Measurements from ENCODE around the gene KCNA5. TPM values are rescaled to one million over a fixed set of nuclear protein-coding genes. Genes with fewer than 3 reads are reported as not detected.

The KCNA5 gene
- total RNA-seq, 2 donors from 2014 or later = 0.33 to 2.6 TPM

- no peaks in the 10 kb centered on the region for H3K4me1 ChIP-seq
- no peaks in the 10 kb centered on the region for H3K9me3 ChIP-seq
- 55 to 62% methylated on average over 3 of the region's 3 CpGs for WGBS, 2 donors
- no peaks in the 10 kb centered on the region for H3K27me3 ChIP-seq
- H3K36me3 ChIP-seq (replicated peaks in 1 of 2; ENCODE audit: insufficient read depth in 1 of 2, low read depth in 2 of 2) = no peaks in the 10 kb centered on the region
- no peak overlapping the region for H3K27ac ChIP-seq
- intact Hi-C loops (cut with DNase I) = loop anchor here (10.0 kb wide), 1 partner anchor 145 kb away; no protein-coding TSS in a partner anchor
- no peak for DNase-seq
- no peak for TF ChIP-seq POLR2A (IDR thresholded peaks at IDR 0.05)
- no peak for ATAC-seq
- no peak overlapping the region for H3K4me3 ChIP-seq
These were observed 43.5 kb upstream of the KCNA5 start for GRCh38 chr12:5000204-5000603.

GRCh38 chr12:5000658-5001385, 42.9 kb upstream of the KCNA5 start:
- no peaks in the 10 kb centered on the region for H3K36me3 ChIP-seq (replicated peaks in 1 of 2; ENCODE audit: insufficient read depth in 1 of 2, low read depth in 2 of 2)
- ATAC-seq = no peak
- intact Hi-C loops (cut with DNase I) = loop anchor here (10.0 kb wide), 1 partner anchor 146 kb away; no protein-coding TSS in a partner anchor

GRCh38 chr12:5003025-5003666, 40.5 kb upstream of the KCNA5 start:
- DNase-seq (peak; percentile 60 to 77 (median 72)), ATAC-seq (peak; percentile 83)
- Histone ChIP-seq H3K4me3 (no peak overlapping the region), H3K27ac (no peak overlapping the region), H3K9me3 (no peaks in the 10 kb centered on the region), H3K36me3 (replicated peaks in 1 of 2; ENCODE audit: insufficient read depth in 1 of 2, low read depth in 2 of 2) (no peaks in the 10 kb centered on the region), H3K4me1 (no peaks in the 10 kb centered on the region), H3K27me3 (peaks cover 0 to 5% of the 10 kb centered on the region in 2 donors)
- intact Hi-C loops (cut with DNase I) = loop anchor here (10.0 kb wide), 1 partner anchor 148 kb away; no protein-coding TSS in a partner anchor
- no peak for TF ChIP-seq POLR2A (IDR thresholded peaks at IDR 0.05)
- TF ChIP-seq CTCF (IDR thresholded peaks at IDR 0.05) = peak; percentile 73 to 93 (median 90)
- WGBS, 2 donors = 13 to 14% methylated on average over 9 of the region's 9 CpGs

More at GRCh38 chr12:5000658-5001385, 42.9 kb upstream of the KCNA5 start:
- Histone ChIP-seq H3K27ac (no peak overlapping the region), H3K4me1 (no peaks in the 10 kb centered on the region), H3K4me3 (no peak overlapping the region), H3K9me3 (no peaks in the 10 kb centered on the region), H3K27me3 (peaks cover 0 to 4% of the 10 kb centered on the region in 2 donors)
- no peak for DNase-seq
- WGBS, 2 donors = 48 to 61% methylated on average over 8 of the region's 8 CpGs
- TF ChIP-seq POLR2A (IDR thresholded peaks at IDR 0.05) (no peak), CTCF (IDR thresholded peaks at IDR 0.05) (no peak)

- intact Hi-C loops (cut with DNase I) = loop anchor here (10.0 kb wide), 1 partner anchor 154 kb away; no protein-coding TSS in a partner anchor
- Histone ChIP-seq H3K4me1 (no peaks in the 10 kb centered on the region), H3K9me3 (no peaks in the 10 kb centered on the region), H3K27ac (no peak overlapping the region), H3K27me3 (peaks cover 0 to 11% of the 10 kb centered on the region in 2 donors), H3K36me3 (replicated peaks in 1 of 2; ENCODE audit: insufficient read depth in 1 of 2, low read depth in 2 of 2) (no peaks in the 10 kb centered on the region), H3K4me3 (no peak overlapping the region)
- no peak for DNase-seq
- 68 to 77% methylated on average over 2 to 3 of the region's 3 CpGs for WGBS, 2 donors
- no peak for TF ChIP-seq CTCF (IDR thresholded peaks at IDR 0.05)
- no peak for TF ChIP-seq POLR2A (IDR thresholded peaks at IDR 0.05)
- no peak for ATAC-seq
These were observed 35.0 kb upstream of the KCNA5 start for GRCh38 chr12:5008661-5009060.

DNA sequence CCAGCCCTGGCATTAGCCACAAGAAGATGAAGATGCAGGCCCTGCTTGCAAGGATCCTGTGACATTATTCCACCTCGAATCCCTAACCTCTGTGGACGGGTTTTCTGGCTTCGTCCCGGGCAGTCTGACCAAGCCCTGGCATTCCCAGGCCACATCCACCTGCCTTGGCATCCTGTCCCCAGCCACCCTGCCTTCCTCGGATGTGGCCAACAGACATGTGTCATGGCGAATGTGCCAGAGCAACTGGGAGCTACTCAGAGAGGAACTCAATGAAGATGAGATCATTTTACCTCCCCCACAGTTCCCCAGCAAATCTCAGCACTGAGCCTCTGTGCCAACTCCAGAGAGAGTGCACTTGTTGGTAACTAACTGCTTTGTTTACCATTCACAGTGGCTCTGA, 33.5 kb upstream of the KCNA5 start:
- intact Hi-C loops (cut with DNase I) = no loop called here
- 63 to 67% methylated on average over 4 to 6 of the region's 6 CpGs for WGBS, 2 donors
- Histone ChIP-seq H3K4me1 (no peaks in the 10 kb centered on the region), H3K4me3 (no peak overlapping the region), H3K27me3 (peaks cover 0 to 11% of the 10 kb centered on the region in 2 donors), H3K27ac (no peak overlapping the region), H3K36me3 (replicated peaks in 1 of 2; ENCODE audit: insufficient read depth in 1 of 2, low read depth in 2 of 2) (no peaks in the 10 kb centered on the region), H3K9me3 (no peaks in the 10 kb centered on the region)
- no peak for DNase-seq
- ATAC-seq = no peak
- TF ChIP-seq POLR2A (IDR thresholded peaks at IDR 0.05) (no peak), CTCF (IDR thresholded peaks at IDR 0.05) (no peak)
